Upper lobe of left lung (tissue), 4 donors: Measurements from ENCODE around the gene MYH4.

Experiments used
- CTCF ChIP-seq, 6 experiments: fragments of 450-650 bp in 4 of 6; fragments of 200-600 bp in 2 of 6; sonication (generic) in 2 of 6; IDR thresholded peaks; one replicate each; pipeline ENCODE4 v1.5.1; 2016 to 2019; ENCODE audit warnings: antibody characterized with exemption in 6 of 6
- EP300 ChIP-seq, 4 donors: sonication (generic); formaldehyde crosslinking; IDR thresholded peaks; one replicate each; pipeline ENCODE4 v1.5.1; 2017; ENCODE audit warnings: antibody characterized with exemption in 4 of 4, control low read depth in 2 of 4
- POLR2A ChIP-seq, 4 donors: fragments of 450-650 bp; IDR thresholded peaks; one replicate each; pipeline ENCODE4 v1.5.1; 2016 to 2017; ENCODE audit warnings: antibody characterized with exemption in 4 of 4, mild to moderate bottlenecking in 2 of 4
- POLR2AphosphoS5 ChIP-seq, 2 donors: sonication (generic); formaldehyde crosslinking; IDR thresholded peaks; one replicate each; pipeline ENCODE4 v1.5.1; 2017; ENCODE audit warnings: antibody characterized with exemption in 2 of 2

- no peak for TF ChIP-seq POLR2A (IDR thresholded peaks at IDR 0.05)
- no peak for TF ChIP-seq CTCF (IDR thresholded peaks at IDR 0.05)
- no peak for TF ChIP-seq EP300 (IDR thresholded peaks at IDR 0.05)
- TF ChIP-seq POLR2AphosphoS5 (IDR thresholded peaks at IDR 0.05) = no peak
Measured at GRCh38 chr17:10396524-10397163, 72.7 kb downstream of the MYH4 start.
